HepG2 (cell line): ENCODE measurements around the gene BAG5. TPM values are rescaled to one million over a fixed set of nuclear protein-coding genes. Genes with fewer than 3 reads are reported as not detected.

Experiments
- EED ChIP-seq: sonication (generic); formaldehyde crosslinking; IDR thresholded peaks from 2 replicates; pipeline ENCODE4 v1.5.0; 2020; ENCODE audit warnings: mild to moderate bottlenecking, missing genetic modification reagents
- IKZF4 ChIP-seq: sonication (generic); formaldehyde crosslinking; IDR thresholded peaks from 2 replicates; pipeline ENCODE4 v1.5.1; 2020; ENCODE audit warnings: borderline replicate concordance, mild to moderate bottlenecking, low read depth, missing genetic modification reagents; ENCODE audit errors: not compliant biosample characterization
- MLXIP ChIP-seq: sonication (generic); formaldehyde crosslinking; IDR thresholded peaks from 2 replicates; pipeline ENCODE4 v1.9.0; 2021; ENCODE audit warnings: missing genetic modification reagents, borderline replicate concordance
- NR2C2 ChIP-seq: sonication (generic); formaldehyde crosslinking; IDR thresholded peaks from 2 replicates; pipeline ENCODE4 v1.4.0; 2020; ENCODE audit warnings: missing genetic modification reagents, mild to moderate bottlenecking, moderate library complexity, borderline replicate concordance
- NR2F2 ChIP-seq: IDR thresholded peaks from 2 replicates; pipeline ENCODE4 v1.6.1; 2012; ENCODE audit warnings: low read depth, inconsistent platforms, borderline replicate concordance
- PHF20 ChIP-seq: sonication (generic); formaldehyde crosslinking; IDR thresholded peaks from 2 replicates; pipeline ENCODE4 v1.5.0; 2020; ENCODE audit warnings: mild to moderate bottlenecking, missing genetic modification reagents
- PHF21A ChIP-seq: sonication (generic); formaldehyde crosslinking; IDR thresholded peaks from 2 replicates; pipeline ENCODE4 v1.5.0; 2020; ENCODE audit warnings: mild to moderate bottlenecking, missing genetic modification reagents
- PLRG1 ChIP-seq: fragments of 450-650 bp; conservative IDR thresholded peaks from 2 replicates; pipeline ENCODE4 v1.6.1; 2016
- SUZ12 ChIP-seq: fragments of 150-350 bp; IDR thresholded peaks from 2 replicates; pipeline ENCODE4 v1.6.1; 2014; ENCODE audit warnings: low read depth, low read length
- ZMYM4 ChIP-seq: sonication (generic); formaldehyde crosslinking; IDR thresholded peaks from 2 replicates; pipeline ENCODE4 v1.8.1; 2023; ENCODE audit warnings: mild to moderate bottlenecking, missing genetic modification reagents
- ZNF382 ChIP-seq: sonication (generic); formaldehyde crosslinking; IDR thresholded peaks from 2 replicates; pipeline ENCODE4 v1.5.0; 2020; ENCODE audit warnings: missing genetic modification reagents, mild to moderate bottlenecking, borderline replicate concordance
- ZNF460 ChIP-seq: sonication (generic); formaldehyde crosslinking; IDR thresholded peaks from 2 replicates; pipeline ENCODE4 v1.5.1; 2020; ENCODE audit warnings: missing genetic modification reagents, mild to moderate bottlenecking, borderline replicate concordance
- ZNF646 ChIP-seq: sonication (generic); formaldehyde crosslinking; IDR thresholded peaks from 2 replicates; pipeline ENCODE4 v1.9.0; 2021; ENCODE audit warnings: mild to moderate bottlenecking, missing genetic modification reagents
- ZNF737 ChIP-seq: sonication (generic); formaldehyde crosslinking; IDR thresholded peaks from 2 replicates; pipeline ENCODE4 v1.5.0; 2020; ENCODE audit warnings: missing genetic modification reagents, mild to moderate bottlenecking, borderline replicate concordance
- ZNF878 ChIP-seq: sonication (generic); formaldehyde crosslinking; IDR thresholded peaks from 2 replicates; pipeline ENCODE4 v1.8.1; 2023; ENCODE audit warnings: mild to moderate bottlenecking, missing genetic modification reagents, moderate library complexity
- polyA plus RNA-seq, 8 experiments: library from polyadenylated mRNA; depleted of rRNA in 3 of 8; stranded (reverse) in 7 of 8; unstranded in 1 of 8; fragments of >200 nt; fragmentation: Illumina TruSeq in 4 of 8; extraction: Trizol in 4 of 8; gene quantifications; 2 replicates each; pipeline versions ENCODE4 v1.2.1 to v1.2.3, GENCODE V29; 2011 to 2016; ENCODE audit warnings: low read depth in 4 of 8, missing spikeins in 1 of 8, mixed read lengths in 1 of 8; ENCODE audit not compliant: insufficient read depth in 1 of 8
- total RNA-seq, 5 experiments: library from RNA; depleted of rRNA; stranded (reverse); fragments of >200 nt; fragmentation: Illumina TruSeq; extraction: Trizol; gene quantifications; 2 replicates each; pipeline ENCODE4 v1.2.3, GENCODE V29; 2016; ENCODE audit warnings: low read depth in 1 of 5
- TF ChIP-seq, protein P1 (sequence below): sonication (generic); formaldehyde crosslinking; IDR thresholded peaks from 2 replicates; pipeline ENCODE4 v1.5.0; 2020; ENCODE audit warnings: missing genetic modification reagents
- TF ChIP-seq, protein P2 (sequence below): sonication (generic); formaldehyde crosslinking; IDR thresholded peaks from 2 replicates; pipeline ENCODE4 v1.4.0; 2020; ENCODE audit warnings: mild to moderate bottlenecking, missing genetic modification reagents

The BAG5 gene
- total and polyA plus RNA-seq, 2 of the 13 experiments (the other 11 are each of a cell fraction or from before 2014, with no cell fraction given), result 3.5 to 21.0 TPM

GRCh38 chr14:103562429-103563225 lies at the start of gene BAG5, which contains the start of gene COA8 (continued):
- TF ChIP-seq MLXIP (CRISPR knock-in tag), result no peak
- TF ChIP-seq ZNF878 (CRISPR knock-in tag), result no peak
- TF ChIP-seq, protein P1, sequence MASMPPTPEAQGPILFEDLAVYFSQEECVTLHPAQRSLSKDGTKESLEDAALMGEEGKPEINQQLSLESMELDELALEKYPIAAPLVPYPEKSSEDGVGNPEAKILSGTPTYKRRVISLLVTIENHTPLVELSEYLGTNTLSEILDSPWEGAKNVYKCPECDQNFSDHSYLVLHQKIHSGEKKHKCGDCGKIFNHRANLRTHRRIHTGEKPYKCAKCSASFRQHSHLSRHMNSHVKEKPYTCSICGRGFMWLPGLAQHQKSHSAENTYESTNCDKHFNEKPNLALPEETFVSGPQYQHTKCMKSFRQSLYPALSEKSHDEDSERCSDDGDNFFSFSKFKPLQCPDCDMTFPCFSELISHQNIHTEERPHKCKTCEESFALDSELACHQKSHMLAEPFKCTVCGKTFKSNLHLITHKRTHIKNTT, result no peak
- no peak; the same call in 1 of the 2 replicates for TF ChIP-seq NR2F2
- no peak for TF ChIP-seq PLRG1
- TF ChIP-seq ZNF737 (CRISPR knock-in tag), result no peak
- TF ChIP-seq ZNF382, result no peak
- no peak for TF ChIP-seq IKZF4 (CRISPR knock-in tag)
- TF ChIP-seq EED (CRISPR knock-in tag), result no peak; the same call in 1 of the 2 replicates
- no peak for TF ChIP-seq ZNF460 (CRISPR knock-in tag)
- no peak for TF ChIP-seq SUZ12
- 0 out of 2 replicates have a peak, but pooled peaks have one; percentile 21 for TF ChIP-seq ZNF646 (CRISPR knock-in tag)
- TF ChIP-seq, protein P2, sequence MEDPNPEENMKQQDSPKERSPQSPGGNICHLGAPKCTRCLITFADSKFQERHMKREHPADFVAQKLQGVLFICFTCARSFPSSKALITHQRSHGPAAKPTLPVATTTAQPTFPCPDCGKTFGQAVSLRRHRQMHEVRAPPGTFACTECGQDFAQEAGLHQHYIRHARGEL (CRISPR knock-in tag), result no peak
- peak; percentile 82 for TF ChIP-seq NR2C2 (CRISPR knock-in tag)
- no peak for TF ChIP-seq ZMYM4 (CRISPR knock-in tag)
- TF ChIP-seq PHF20 (CRISPR knock-in tag), result peak; percentile 86
- no peak for TF ChIP-seq PHF21A (CRISPR knock-in tag)
